Mucosa of descending colon (tissue), 3 donors: ENCODE measurements around the gene MALRD1. TPM values are rescaled to one million over a fixed set of nuclear protein-coding genes. Genes with fewer than 3 reads are reported as not detected.

Experiments
- ATAC-seq: fragments of 200-7000 bp; cut with Tn5 transposase; one replicate; pipeline ENCODE4 v1.9.1; 2020; ENCODE audit warnings: mild to moderate bottlenecking, moderate library complexity
- DNase-seq, 3 donors: peaks; one replicate each; pipeline ENCODE4 v3.0.0-alpha.2; 2020
- H3K36me3 ChIP-seq: fragments of 200-600 bp; one replicate; pipeline ENCODE4 v1.8.0; 2021; ENCODE audit warnings: low read depth, mild to moderate bottlenecking
- H3K4me1 ChIP-seq: fragments of 200-600 bp; one replicate; pipeline ENCODE4 v1.8.0; 2021; ENCODE audit warnings: low read depth, mild to moderate bottlenecking
- H3K4me3 ChIP-seq: fragments of 200-600 bp; one replicate; pipeline ENCODE4 v1.8.0; 2021; ENCODE audit warnings: mild to moderate bottlenecking
- H3K9me3 ChIP-seq: fragments of 200-600 bp; one replicate; pipeline ENCODE4 v1.8.0; 2021; ENCODE audit warnings: mild to moderate bottlenecking
- intact Hi-C, 2 donors: fragments of 100-400 bp; cut with DNase I in 1 of 2; cut with micrococcal nuclease in 1 of 2; formaldehyde crosslinking; loops; one replicate each; pipeline versions ENCODE4 v1.11.0 to v1.11.1; 2022; cut with DNase I, micrococcal nuclease
- total RNA-seq, 3 donors: library from RNA; stranded (reverse); fragmentation: NEBNext Ultra II Directional in 2 of 3; extraction: Animal tissue kit (Norgen Biotek cat#: 25700) in 2 of 3; gene quantifications; one replicate each; pipeline versions ENCODE4 v1.2.1 to v1.2.4, GENCODE V29; 2021 to 2023
- TF ChIP-seq, protein P1 (sequence below): fragments of 200-600 bp; IDR thresholded peaks from one replicate; pipeline ENCODE4 v1.8.0; 2022; ENCODE audit warnings: antibody characterized with exemption, mild to moderate bottlenecking
- donor health status: DM: no; HTN: no; CAD: no; lungs with moderate emphysema.
- donor health status: DM: no; HTN: no; CAD: no.
- donor health status: DM: no; HTN: yes; CAD: no.

MALRD1 gene
- total RNA-seq, 3 donors from 2014 or later: 0.41 to 0.90 (median 0.60) TPM

DNA sequence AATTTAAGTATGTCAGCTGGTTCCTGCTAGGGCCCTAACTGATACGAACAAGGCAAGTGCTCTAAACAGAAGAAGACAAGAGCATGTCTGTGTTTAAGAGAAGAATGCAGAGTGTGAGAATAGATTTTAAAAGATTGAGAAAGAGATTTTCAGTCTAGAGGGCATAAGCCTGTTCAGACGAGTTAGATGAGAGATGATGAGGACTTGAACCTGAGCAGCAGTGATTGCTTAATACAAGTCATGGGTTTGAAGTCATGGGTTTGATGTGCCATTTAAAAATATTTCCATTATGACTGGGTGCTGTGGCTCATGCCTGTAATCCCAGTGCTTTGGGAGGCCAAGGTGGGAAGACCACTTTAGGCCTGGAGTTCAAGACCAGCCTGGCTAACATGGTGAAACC is 658.8 kb downstream of the MALRD1 start:
- no peaks in the 10 kb centered on the region for H3K36me3 ChIP-seq
- intact Hi-C loops: no loop called here
- no peaks in the 10 kb centered on the region for H3K4me1 ChIP-seq
- no peak overlapping the region for H3K4me3 ChIP-seq
- TF ChIP-seq, protein P1, sequence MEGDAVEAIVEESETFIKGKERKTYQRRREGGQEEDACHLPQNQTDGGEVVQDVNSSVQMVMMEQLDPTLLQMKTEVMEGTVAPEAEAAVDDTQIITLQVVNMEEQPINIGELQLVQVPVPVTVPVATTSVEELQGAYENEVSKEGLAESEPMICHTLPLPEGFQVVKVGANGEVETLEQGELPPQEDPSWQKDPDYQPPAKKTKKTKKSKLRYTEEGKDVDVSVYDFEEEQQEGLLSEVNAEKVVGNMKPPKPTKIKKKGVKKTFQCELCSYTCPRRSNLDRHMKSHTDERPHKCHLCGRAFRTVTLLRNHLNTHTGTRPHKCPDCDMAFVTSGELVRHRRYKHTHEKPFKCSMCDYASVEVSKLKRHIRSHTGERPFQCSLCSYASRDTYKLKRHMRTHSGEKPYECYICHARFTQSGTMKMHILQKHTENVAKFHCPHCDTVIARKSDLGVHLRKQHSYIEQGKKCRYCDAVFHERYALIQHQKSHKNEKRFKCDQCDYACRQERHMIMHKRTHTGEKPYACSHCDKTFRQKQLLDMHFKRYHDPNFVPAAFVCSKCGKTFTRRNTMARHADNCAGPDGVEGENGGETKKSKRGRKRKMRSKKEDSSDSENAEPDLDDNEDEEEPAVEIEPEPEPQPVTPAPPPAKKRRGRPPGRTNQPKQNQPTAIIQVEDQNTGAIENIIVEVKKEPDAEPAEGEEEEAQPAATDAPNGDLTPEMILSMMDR: no peak
- H3K9me3 ChIP-seq: peaks cover 11% of the 10 kb centered on the region
- ATAC-seq: no peak
- no peak for DNase-seq

DNA sequence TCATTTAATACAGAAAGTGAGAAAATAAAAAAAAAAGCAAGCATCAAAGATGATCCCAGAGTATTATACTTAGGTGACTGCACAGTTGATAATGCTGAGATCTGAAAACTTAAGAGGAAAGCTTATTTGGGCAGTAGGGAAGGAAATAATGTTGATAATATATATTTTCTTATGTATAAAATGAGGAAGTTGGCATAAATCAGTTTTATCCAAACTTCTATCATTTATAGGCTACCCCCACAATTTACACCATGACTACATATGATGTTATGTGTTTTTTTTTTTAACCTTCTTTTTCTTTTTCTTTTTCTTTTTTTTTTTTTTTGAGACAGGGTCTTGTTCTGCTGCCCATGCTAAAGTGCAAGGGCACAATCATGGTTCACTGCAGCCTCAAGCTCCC is 659.4 kb downstream of the MALRD1 start:
- H3K4me3 ChIP-seq: no peak overlapping the region
- intact Hi-C loops: no loop called here
- no peaks in the 10 kb centered on the region for H3K36me3 ChIP-seq
- DNase-seq (no peak), ATAC-seq (no peak)
- H3K4me1 ChIP-seq: no peaks in the 10 kb centered on the region
- TF ChIP-seq, protein P1: no peak
- peaks cover 11% of the 10 kb centered on the region for H3K9me3 ChIP-seq

DNA sequence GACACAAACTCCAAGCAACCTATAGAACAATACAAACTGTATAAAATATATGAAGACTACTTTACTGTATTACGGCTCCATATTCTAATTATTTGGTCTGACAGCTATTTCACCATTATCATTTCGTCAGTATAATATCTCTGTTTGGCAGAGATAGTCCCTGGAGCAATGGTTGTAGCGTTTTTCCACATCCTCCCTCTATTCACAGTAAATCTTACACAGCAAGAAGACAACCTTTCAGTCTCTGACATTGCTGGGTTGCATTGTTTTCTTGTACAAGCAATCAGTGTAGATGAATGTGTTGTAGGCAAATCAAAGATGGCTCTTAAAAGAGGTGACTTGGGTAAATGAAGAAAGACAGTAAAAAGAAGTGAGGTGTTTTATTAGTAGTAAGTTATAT is 662.0 kb downstream of the MALRD1 start:
- Histone ChIP-seq H3K4me1 (no peaks in the 10 kb centered on the region), H3K36me3 (no peaks in the 10 kb centered on the region), H3K4me3 (no peak overlapping the region), H3K9me3 (peaks cover 11% of the 10 kb centered on the region)
- intact Hi-C loops: no loop called here
- DNase-seq (no peak), ATAC-seq (no peak)
- TF ChIP-seq, protein P1: no peak

DNA sequence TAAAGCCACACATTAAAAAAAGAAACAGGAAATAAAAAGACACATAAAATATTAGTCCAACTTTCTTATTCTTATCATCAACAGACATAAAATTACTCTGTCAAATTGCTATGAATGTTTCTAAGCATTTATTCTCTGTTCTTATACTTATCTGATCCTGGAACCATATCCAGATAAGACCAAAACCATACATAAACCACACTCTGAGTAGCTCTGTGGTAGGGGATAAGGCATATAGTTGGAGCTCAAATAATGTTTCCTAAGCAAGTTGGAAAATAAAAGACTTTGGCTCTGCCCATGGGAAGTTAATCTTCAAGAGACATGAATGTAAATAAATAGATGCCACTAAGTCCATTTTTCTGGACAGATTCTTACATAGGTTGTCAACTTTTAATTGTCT is 664.6 kb downstream of the MALRD1 start:
- TF ChIP-seq, protein P1: no peak
- Histone ChIP-seq H3K9me3 (peaks cover 11% of the 10 kb centered on the region), H3K4me3 (no peak overlapping the region), H3K36me3 (no peaks in the 10 kb centered on the region), H3K4me1 (no peaks in the 10 kb centered on the region)
- intact Hi-C loops: no loop called here
- DNase-seq (no peak), ATAC-seq (no peak)

DNA sequence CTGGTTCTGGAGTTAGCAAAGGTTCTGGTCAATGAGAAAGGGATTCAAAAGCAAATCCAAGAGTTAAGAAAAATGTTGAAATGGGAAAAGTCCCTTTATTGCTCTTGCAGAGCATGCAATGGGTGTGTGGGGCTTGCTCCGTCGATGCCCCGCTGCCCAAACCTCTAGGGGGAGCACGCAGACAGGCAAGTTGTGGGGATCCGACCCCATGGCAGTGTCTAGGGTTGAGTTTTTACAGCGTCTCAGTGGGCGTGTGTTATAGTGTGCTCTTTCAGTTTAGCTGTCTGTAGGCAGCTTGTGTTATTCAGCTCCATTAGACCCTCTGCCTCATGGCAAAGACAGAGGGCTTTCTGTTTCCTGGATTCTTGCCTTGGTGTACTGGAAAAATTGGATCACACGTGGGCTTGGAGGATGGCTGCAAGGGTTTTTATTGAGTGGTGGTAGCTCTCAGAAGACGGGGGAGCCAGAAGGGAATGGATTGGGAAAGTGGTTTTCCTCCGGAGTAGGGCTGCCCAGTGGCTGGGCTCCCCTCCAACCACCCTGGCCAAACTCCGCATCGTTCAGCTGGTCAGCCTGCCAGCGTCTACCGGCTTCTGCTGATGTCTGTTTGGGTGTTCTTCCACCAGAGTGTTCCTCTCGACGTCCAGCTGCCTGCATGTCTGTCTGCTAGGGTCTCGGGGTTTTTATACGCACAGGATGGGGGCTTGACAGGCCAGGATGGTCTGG is 665.4 kb downstream of the MALRD1 start:
- TF ChIP-seq, protein P1: no peak
- intact Hi-C loops: no loop called here
- H3K9me3 ChIP-seq: peaks cover 11% of the 10 kb centered on the region
- DNase-seq: no peak
- no peak for ATAC-seq
- no peaks in the 10 kb centered on the region for H3K36me3 ChIP-seq
- no peak overlapping the region for H3K4me3 ChIP-seq
- no peaks in the 10 kb centered on the region for H3K4me1 ChIP-seq
